Motor neuron (in vitro differentiated cells): ENCODE measurements around the gene HHIPL2. TPM values are rescaled to one million over a fixed set of nuclear protein-coding genes. Genes with fewer than 3 reads are reported as not detected.

Source experiments
- ATAC-seq, 8 experiments: fragments of 200-7000 bp; cut with Tn5 transposase; replicated peaks in 6 of 8; 2 replicates each; pipeline ENCODE4 v1.8.0; 2021; ENCODE audit warnings: mild to moderate bottlenecking in 8 of 8, moderate library complexity in 8 of 8
- H3K27ac ChIP-seq, 2 donors: fragments of 250-450 bp; sonication (Bioruptor Pico); 2 replicates each; pipeline ENCODE4 v1.9.0; 2021; ENCODE audit warnings: antibody characterized with exemption in 2 of 2, mild to moderate bottlenecking in 2 of 2, moderate library complexity in 1 of 2
- H3K4me1 ChIP-seq, 2 donors: fragments of 250-450 bp; sonication (Bioruptor Pico); replicated peaks in 1 of 2; 2 replicates each; pipeline ENCODE4 v1.6.1; 2021; ENCODE audit warnings: antibody characterized with exemption in 2 of 2, mild to moderate bottlenecking in 2 of 2, moderate library complexity in 1 of 2
- H3K4me3 ChIP-seq, 5 donors: fragments of 250-450 bp; sonication (Bioruptor Pico); 2 replicates each; pipeline ENCODE4 v1.9.0; 2021; ENCODE audit warnings: antibody characterized with exemption in 5 of 5, mild to moderate bottlenecking in 5 of 5, moderate library complexity in 4 of 5
- WGBS, 10 experiments: fragments of 450-650 bp; shearing (Covaris generic); methylation state at CpG; one replicate each; pipeline ENCODE4 v1.0.0; 2022; 5-methylcytosine and 5-hydroxymethylcytosine counted together
- in situ Hi-C, 9 experiments: fragments of 400-800 bp; cut with MboI; loops; one replicate each; pipeline ENCODE4 v1.15.0; 2021; ENCODE audit warnings: low sequenced_read_pairs in 9 of 9, low pct_unique_long_range_greater_than_20kb in 2 of 9; ENCODE audit not compliant: unreplicated experiment in 9 of 9
- total RNA-seq, 8 experiments: library from RNA; unstranded; fragments of 300-600 nt; gene quantifications; 2 replicates each; pipeline versions ENCODE4 v1.2.3 to v1.2.4, GENCODE V29; 2022

The HHIPL2 gene
- 1 to 10 TPM in 3 of 8 experiments, under 1 TPM in 5; 0.22 to 6.1 (median 0.78) TPM for total RNA-seq

DNA sequence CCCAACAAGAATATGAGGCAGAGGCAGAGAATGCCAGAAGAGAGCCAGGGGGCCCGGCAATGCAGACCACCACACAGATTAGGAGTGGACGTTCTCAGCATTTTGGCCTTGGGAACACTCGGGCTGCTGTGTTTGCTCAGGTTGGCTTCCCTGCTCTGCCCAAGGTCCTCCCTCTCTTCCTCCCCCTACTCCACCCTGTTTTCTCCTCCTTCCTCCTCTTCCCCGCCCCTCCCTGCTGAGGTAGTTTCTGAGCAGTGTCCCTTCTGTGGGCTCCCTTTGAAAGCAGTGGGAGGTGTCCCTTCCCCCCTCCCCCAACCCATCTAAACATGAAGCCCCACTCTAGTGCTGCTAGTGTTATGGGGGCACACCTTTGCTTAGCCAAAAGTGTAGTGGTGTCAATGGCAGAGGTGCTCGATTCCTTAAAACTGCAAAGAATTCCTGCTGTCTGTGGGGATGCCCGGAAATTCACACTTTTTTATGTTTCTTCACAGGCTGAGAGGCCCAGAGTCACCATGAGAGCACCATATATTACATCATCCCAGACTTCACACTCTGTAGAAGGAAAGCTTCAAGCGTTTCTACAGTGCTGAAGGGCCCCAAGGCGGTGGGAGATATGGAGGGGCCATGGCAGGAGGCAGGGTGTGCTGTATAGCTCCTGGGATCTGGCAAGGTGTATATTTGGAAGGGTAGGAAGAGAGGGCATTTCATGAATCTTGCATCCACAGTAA is at the start of gene HHIPL2:
TSS of gene HHIPL2 (minus strand) at position 161 of the 728 bp plus-strand sequence. CDS start at position 101, 60 bp downstream.
- 40 to 86% (median 71%) methylated on average over 1 to 3 of the region's 8 CpGs; no CpG with 5 or more reads in 4 of the 10 experiments for WGBS, 10 experiments
- no peaks in the 10 kb centered on the region for H3K4me1 ChIP-seq
- H3K4me3 ChIP-seq = no peak within 1 kb of the TSS
- in situ Hi-C loops = no loop called here
- H3K27ac ChIP-seq = no peak within 1 kb of the TSS
- ATAC-seq = peak in 5 of 8 experiments; percentile 5 to 40 (median 25)

DNA sequence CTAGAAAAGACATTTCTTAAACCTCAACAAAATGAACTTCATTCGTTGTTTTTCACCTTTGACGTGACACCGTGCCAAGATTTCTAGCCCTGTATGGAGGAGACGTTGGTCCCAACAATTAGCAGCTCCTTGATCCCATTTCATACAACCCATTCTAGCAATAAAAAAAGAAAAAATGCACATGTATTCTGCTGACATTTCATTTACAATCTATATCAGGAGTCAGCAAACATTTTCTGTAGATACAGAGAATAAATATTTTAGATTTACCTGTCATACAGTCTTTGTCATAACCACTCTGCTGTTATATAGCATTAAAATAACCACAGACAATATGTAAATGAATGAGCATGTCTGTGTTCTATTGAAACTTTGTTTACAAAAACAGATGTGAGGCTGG is 48.8 kb upstream of the HHIPL2 start:
- 19 to 92% (median 73%) methylated on average over 3 to 4 of the region's 4 CpGs; no CpG with 5 or more reads in 1 of the 10 experiments for WGBS, 10 experiments
- no peak overlapping the region for H3K27ac ChIP-seq
- H3K4me1 ChIP-seq = no peaks in the 10 kb centered on the region
- no peak overlapping the region for H3K4me3 ChIP-seq
- ATAC-seq = peak in 3 of 8 experiments; percentile 14 to 37 (median 36)
- in situ Hi-C loops = no loop called here

- Histone ChIP-seq H3K4me1 (peaks cover 5 to 6% of the 10 kb centered on the region in 2 donors), H3K27ac (no peak overlapping the region), H3K4me3 (no peak overlapping the region)
- 76 to 91% (median 82%) methylated on average over 2 to 3 of the region's 3 CpGs for WGBS, 10 experiments
- in situ Hi-C loops = no loop called here
- no peak for ATAC-seq
Measured at GRCh38 chr1:222594789-222595188, 46.9 kb upstream of the HHIPL2 start.

GRCh38 chr1:222592171-222592570 is 44.3 kb upstream of the HHIPL2 start:
- 40 to 87% (median 66%) methylated on average over 1 to 3 of the region's 3 CpGs; no CpG with 5 or more reads in 1 of the 10 experiments for WGBS, 10 experiments
- Histone ChIP-seq H3K4me3 (no peak overlapping the region), H3K27ac (no peak overlapping the region), H3K4me1 (peaks cover 6 to 16% of the 10 kb centered on the region in 2 donors)
- in situ Hi-C loops = no loop called here
- no peak for ATAC-seq

GRCh38 chr1:222589462-222590302 is 41.8 kb upstream of the HHIPL2 start, which contains the start of gene TAF1A:
TAF1A (minus strand) TSS chr1:222589933.
- H3K4me1 ChIP-seq = peaks cover 6 to 18% of the 10 kb centered on the region in 2 donors
- peak; percentile 95 to 100 (median 100) for ATAC-seq
- peak within 1 kb of the TSS; percentile 40 to 87 for H3K27ac ChIP-seq
- H3K4me3 ChIP-seq = peak within 1 kb of the TSS; percentile 51 to 86 (median 72)
- in situ Hi-C loops = no loop called here
- WGBS, 10 experiments = 0 to 2% (median 1%) methylated on average over 1 to 40 of the region's 41 CpGs

DNA sequence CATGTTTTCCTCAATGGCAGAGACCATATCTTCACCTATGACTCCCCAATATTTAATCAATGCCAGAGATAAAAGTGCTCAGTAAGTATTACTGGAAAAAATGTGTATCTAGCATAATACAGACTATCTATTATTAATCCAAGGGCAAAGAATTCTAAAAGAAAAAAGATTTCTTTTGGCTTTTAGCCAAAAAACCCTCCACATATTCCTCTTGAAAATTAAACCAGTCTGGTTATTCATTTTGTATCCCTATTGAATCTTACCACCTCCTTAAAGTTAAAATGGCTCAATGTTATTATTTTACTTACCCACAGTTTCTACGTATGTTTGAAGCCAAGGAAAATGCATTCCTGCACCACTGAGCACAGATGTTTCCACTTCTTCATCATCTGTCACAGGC is 40.2 kb upstream of the HHIPL2 start:
- H3K4me1 ChIP-seq = peaks cover 6 to 18% of the 10 kb centered on the region in 2 donors
- no peak overlapping the region for H3K27ac ChIP-seq
- peak overlapping the region in 1 of 5 donors; percentile 79 for H3K4me3 ChIP-seq
- WGBS, 10 experiments = 38 to 100% (median 84%) methylated on average over 1 of the region's 1 CpG; no CpG with 5 or more reads in 2 of the 10 experiments
- no peak for ATAC-seq
- in situ Hi-C loops = no loop called here

DNA sequence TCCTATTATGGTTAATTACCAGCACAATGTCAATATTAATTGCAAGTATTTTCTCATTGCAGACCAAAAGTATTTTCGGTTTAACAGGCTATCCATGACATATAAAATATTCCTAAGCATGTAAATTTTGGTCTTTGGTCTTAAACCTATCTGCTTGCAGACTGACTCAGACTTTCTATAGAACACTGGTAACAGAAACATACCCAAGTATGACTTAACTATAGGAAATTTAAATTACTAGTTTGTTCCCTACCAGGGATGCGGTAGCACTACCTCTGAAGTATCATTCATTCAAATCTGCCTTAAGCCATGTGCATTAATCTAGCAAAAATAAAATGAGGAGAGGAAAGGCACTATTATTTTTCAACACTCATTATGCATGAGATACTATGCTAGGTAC is 38.9 kb upstream of the HHIPL2 start:
- Histone ChIP-seq H3K4me1 (peaks cover 6 to 18% of the 10 kb centered on the region in 2 donors), H3K4me3 (no peak overlapping the region), H3K27ac (no peak overlapping the region)
- 8 to 100% (median 91%) methylated on average over 1 to 2 of the region's 2 CpGs for WGBS, 10 experiments
- ATAC-seq = no peak
- in situ Hi-C loops = no loop called here

- in situ Hi-C loops = no loop called here
- ATAC-seq = no peak
- H3K4me3 ChIP-seq = no peak overlapping the region
- 78 to 100% (median 91%) methylated on average over 1 to 5 of the region's 5 CpGs for WGBS, 10 experiments
- H3K4me1 ChIP-seq = peaks cover 0 to 4% of the 10 kb centered on the region in 2 donors
- H3K27ac ChIP-seq = no peak overlapping the region
Measured at GRCh38 chr1:222583079-222583478, 35.2 kb upstream of the HHIPL2 start.

DNA sequence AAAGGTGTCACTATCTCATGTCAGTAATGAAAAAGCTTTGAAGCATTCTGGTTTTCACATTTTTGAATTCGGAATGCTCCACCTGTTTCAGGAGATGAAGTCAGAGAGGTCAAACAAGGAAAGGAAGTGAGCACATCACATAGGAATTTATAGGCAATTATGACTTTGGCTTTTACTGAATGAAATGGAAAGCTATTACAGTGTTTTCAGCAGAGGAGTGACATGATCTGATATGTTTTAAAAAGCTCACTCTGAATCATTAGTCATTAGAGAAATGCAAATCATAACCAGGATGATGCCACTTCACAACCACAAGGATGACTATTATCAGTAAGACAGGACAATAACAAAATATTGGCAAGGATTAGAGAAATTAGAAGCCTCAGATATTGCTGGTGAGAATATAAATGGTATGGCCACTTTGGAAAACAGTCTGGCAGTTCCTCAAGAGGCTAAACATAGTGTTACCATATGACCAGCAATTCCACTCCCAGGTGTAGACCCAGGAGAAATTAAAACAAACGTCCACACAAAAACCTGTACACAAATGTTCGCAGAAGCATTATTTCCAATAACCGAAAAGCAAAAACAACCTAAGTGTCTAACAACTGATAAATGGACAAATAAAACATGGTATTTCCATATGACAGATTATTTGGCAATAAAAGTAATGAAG is 34.3 kb upstream of the HHIPL2 start:
- Histone ChIP-seq H3K4me3 (no peak overlapping the region), H3K27ac (no peak overlapping the region), H3K4me1 (peaks cover 0 to 2% of the 10 kb centered on the region in 2 donors)
- WGBS, 10 experiments = 71 to 100% (median 94%) methylated on average over 1 to 4 of the region's 4 CpGs
- peak in 5 of 8 experiments; percentile 49 to 73 (median 52) for ATAC-seq
- in situ Hi-C loops = no loop called here

DNA sequence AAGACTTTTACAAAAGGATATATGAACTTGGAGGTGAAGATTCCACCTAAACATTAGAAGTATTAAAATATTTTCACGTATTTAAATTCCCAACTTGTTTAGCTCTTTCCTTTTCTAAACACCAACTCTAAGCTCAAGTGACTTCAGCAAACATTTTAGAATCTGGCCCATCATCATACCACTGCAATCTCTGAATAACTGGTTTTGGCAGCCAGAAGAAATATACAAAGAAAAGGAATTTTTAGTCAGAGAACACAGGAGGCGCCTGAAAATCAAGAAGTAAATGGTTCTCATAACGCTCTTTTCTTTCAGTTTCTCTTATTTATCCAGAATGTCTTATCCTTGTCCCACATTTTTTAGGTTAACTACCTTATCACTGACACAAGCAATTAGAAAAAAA is 31.4 kb upstream of the HHIPL2 start:
- ATAC-seq = no peak

GRCh38 chr1:222570837-222571236 is 22.9 kb upstream of the HHIPL2 start:
- ATAC-seq = no peak
- 88 to 100% (median 100%) methylated on average over 1 of the region's 1 CpG; no CpG with 5 or more reads in 4 of the 10 experiments for WGBS, 10 experiments

More for the DNA sequence above, 31.4 kb upstream of the HHIPL2 start:
- Histone ChIP-seq H3K4me1 (no peaks in the 10 kb centered on the region), H3K27ac (no peak overlapping the region), H3K4me3 (no peak overlapping the region)
- WGBS, 10 experiments = 92 to 100% (median 100%) methylated on average over 1 to 3 of the region's 3 CpGs
- in situ Hi-C loops = no loop called here

GRCh38 chr1:222561656-222562055 is 13.8 kb upstream of the HHIPL2 start:
- in situ Hi-C loops = no loop called here
- 86 to 100% (median 100%) methylated on average over 1 of the region's 1 CpG; no CpG with 5 or more reads in 3 of the 10 experiments for WGBS, 10 experiments
- H3K27ac ChIP-seq = no peak overlapping the region
- no peak for ATAC-seq
- no peaks in the 10 kb centered on the region for H3K4me1 ChIP-seq
- no peak overlapping the region for H3K4me3 ChIP-seq

More at GRCh38 chr1:222570837-222571236, 22.9 kb upstream of the HHIPL2 start:
- Histone ChIP-seq H3K4me1 (no peaks in the 10 kb centered on the region), H3K27ac (no peak overlapping the region), H3K4me3 (no peak overlapping the region)
- in situ Hi-C loops = no loop called here
